ENCODE data around the gene MON1A. TPM values are rescaled to one million over a fixed set of nuclear protein-coding genes. Genes with fewer than 3 reads are reported as not detected.

Gene MON1A
- total RNA-seq, 4 donors from 2014 or later: 9.9 to 19.1 (median 15.7) TPM

GRCh38 chr3:49912881-49913281 is 16.7 kb downstream of the MON1A start:
- no peak overlapping the region for H3K27ac ChIP-seq (replicated peaks in 1 of 4)
- H3K4me3 ChIP-seq: no peak overlapping the region
- intact Hi-C loops (cut with DNase I): no loop called here
- H3K9me3 ChIP-seq: no peaks in the 10 kb centered on the region
- 87% methylated on average over 4 of the region's 4 CpGs for WGBS
- H3K27me3 ChIP-seq: no peaks in the 10 kb centered on the region
- TF ChIP-seq POLR2A (IDR thresholded peaks at IDR 0.05; ENCODE audit: low read depth) (no peak), POLR2AphosphoS5 (IDR thresholded peaks at IDR 0.05) (no peak), CTCF (IDR thresholded peaks at IDR 0.05) (no peak), EP300 (IDR thresholded peaks at IDR 0.05) (no peak)
- no peak for DNase-seq (ENCODE audit: extremely low spot score)
- H3K4me1 ChIP-seq: no peaks in the 10 kb centered on the region
- H3K36me3 ChIP-seq: peaks cover 6 to 48% (median 48%) of the 10 kb centered on the region in 4 donors

- peaks cover 6 to 48% (median 48%) of the 10 kb centered on the region in 4 donors for H3K36me3 ChIP-seq
- no peak overlapping the region for H3K4me3 ChIP-seq
- H3K27me3 ChIP-seq: no peaks in the 10 kb centered on the region
- intact Hi-C loops (cut with DNase I): no loop called here
- WGBS: 100% methylated on average over 2 of the region's 15 CpGs
- no peaks in the 10 kb centered on the region for H3K9me3 ChIP-seq
- H3K27ac ChIP-seq (replicated peaks in 1 of 4): no peak overlapping the region
- H3K4me1 ChIP-seq: peaks cover 0 to 1% (median under 1%) of the 10 kb centered on the region in 4 donors
- TF ChIP-seq POLR2AphosphoS5 (IDR thresholded peaks at IDR 0.05): no peak
- TF ChIP-seq POLR2A (IDR thresholded peaks at IDR 0.05; ENCODE audit: low read depth): no peak
- TF ChIP-seq CTCF (IDR thresholded peaks at IDR 0.05): no peak
- TF ChIP-seq EP300 (IDR thresholded peaks at IDR 0.05): no peak
- no peak for DNase-seq (ENCODE audit: extremely low spot score)
These were observed 18.0 kb downstream of the MON1A start for GRCh38 chr3:49911611-49912010.

- no peak for TF ChIP-seq CTCF (IDR thresholded peaks at IDR 0.05)
- no peak for TF ChIP-seq POLR2AphosphoS5 (IDR thresholded peaks at IDR 0.05)
- TF ChIP-seq POLR2A (IDR thresholded peaks at IDR 0.05; ENCODE audit: low read depth): no peak
- no peak for TF ChIP-seq EP300 (IDR thresholded peaks at IDR 0.05)
- no peak for DNase-seq (ENCODE audit: extremely low spot score)
- peaks cover 5 to 7% (median 6%) of the 10 kb centered on the region in 4 donors for H3K4me1 ChIP-seq
- no peaks in the 10 kb centered on the region for H3K9me3 ChIP-seq
- H3K36me3 ChIP-seq: peaks cover 6 to 48% (median 48%) of the 10 kb centered on the region in 4 donors
- H3K27ac ChIP-seq (replicated peaks in 1 of 4): no peak overlapping the region
- H3K4me3 ChIP-seq: no peak overlapping the region
- intact Hi-C loops (cut with DNase I): no loop called here
- no peaks in the 10 kb centered on the region for H3K27me3 ChIP-seq
- WGBS: 93% methylated on average over 2 of the region's 2 CpGs
These were observed 18.5 kb downstream of the MON1A start for GRCh38 chr3:49911124-49911420.

- intact Hi-C loops (cut with DNase I): no loop called here
- TF ChIP-seq EP300 (IDR thresholded peaks at IDR 0.05): no peak
- no peak for TF ChIP-seq CTCF (IDR thresholded peaks at IDR 0.05)
- no peak for TF ChIP-seq POLR2AphosphoS5 (IDR thresholded peaks at IDR 0.05)
- no peak for TF ChIP-seq POLR2A (IDR thresholded peaks at IDR 0.05; ENCODE audit: low read depth)
- 79% methylated on average over 27 of the region's 48 CpGs for WGBS
- no peak overlapping the region for H3K4me3 ChIP-seq
- H3K27ac ChIP-seq (replicated peaks in 1 of 4): no peak overlapping the region
- DNase-seq (ENCODE audit: extremely low spot score): no peak
- H3K9me3 ChIP-seq: no peaks in the 10 kb centered on the region
- H3K27me3 ChIP-seq: no peaks in the 10 kb centered on the region
- peaks cover 10 to 12% (median 11%) of the 10 kb centered on the region in 4 donors for H3K4me1 ChIP-seq
- peaks cover 6 to 48% (median 48%) of the 10 kb centered on the region in 4 donors for H3K36me3 ChIP-seq
These were observed 19.0 kb downstream of the MON1A start for GRCh38 chr3:49910409-49911123.
